GM19238 (cell line): ENCODE measurements around the gene GAL3ST1.

ENCODE experiments used
- DNase-seq: peaks from one replicate; pipeline ENCODE4 v3.0.0; 2011; ENCODE audit warnings: low spot score; ENCODE audit not compliant: insufficient read length

The GAL3ST1 gene

DNA sequence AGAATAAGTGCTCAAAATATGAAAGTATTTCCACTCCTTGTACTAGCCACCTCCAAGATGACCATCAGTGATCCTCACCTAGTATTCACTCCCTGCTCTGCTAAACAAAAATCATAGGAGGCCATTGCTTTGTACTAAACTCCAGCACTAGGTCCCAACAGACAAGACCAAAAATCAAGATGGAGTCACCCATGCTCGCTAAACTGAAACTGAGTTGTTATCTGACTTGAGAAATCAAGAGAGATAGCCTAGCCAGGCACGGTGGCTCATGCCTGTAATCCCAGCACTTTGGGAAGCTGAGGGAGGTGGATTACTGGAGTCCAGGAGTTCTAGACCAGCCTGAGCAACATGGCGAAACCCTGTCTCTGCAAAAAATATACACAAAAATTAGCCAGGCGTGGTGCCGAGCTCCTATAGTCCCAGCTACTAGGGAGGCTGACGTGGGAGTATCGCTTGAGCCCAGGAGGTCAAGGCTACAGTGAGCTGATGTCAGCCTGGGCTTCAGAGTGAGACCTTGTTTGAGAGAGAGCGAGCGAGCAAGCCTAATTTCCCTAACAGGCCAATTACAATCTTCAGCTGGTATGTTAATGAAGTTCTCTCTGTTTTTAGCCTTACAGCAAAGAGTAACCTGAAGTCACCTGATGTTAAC, 37.3 kb downstream of the GAL3ST1 start:
- no peak for DNase-seq

DNA sequence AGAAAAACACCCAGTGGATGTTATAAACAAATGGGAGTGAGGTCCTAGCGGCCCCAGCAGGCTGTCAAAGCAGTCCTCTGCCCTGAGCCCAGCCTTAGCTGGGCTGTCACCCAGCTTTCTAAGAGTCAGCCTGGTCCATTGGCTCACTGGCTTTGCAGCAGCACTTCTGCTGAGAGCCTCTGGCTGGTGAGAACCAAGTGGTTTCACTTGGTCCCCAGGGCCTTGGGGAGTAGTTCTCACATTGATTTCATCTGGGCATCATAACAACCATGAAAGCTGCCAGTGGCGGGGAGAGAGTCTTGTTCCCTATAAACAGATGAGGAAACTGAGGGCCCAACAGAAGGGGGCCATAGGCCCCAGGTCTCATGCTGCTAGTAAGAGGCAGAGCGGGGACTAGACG, 39.3 kb downstream of the GAL3ST1 start:
- no peak for DNase-seq

DNA sequence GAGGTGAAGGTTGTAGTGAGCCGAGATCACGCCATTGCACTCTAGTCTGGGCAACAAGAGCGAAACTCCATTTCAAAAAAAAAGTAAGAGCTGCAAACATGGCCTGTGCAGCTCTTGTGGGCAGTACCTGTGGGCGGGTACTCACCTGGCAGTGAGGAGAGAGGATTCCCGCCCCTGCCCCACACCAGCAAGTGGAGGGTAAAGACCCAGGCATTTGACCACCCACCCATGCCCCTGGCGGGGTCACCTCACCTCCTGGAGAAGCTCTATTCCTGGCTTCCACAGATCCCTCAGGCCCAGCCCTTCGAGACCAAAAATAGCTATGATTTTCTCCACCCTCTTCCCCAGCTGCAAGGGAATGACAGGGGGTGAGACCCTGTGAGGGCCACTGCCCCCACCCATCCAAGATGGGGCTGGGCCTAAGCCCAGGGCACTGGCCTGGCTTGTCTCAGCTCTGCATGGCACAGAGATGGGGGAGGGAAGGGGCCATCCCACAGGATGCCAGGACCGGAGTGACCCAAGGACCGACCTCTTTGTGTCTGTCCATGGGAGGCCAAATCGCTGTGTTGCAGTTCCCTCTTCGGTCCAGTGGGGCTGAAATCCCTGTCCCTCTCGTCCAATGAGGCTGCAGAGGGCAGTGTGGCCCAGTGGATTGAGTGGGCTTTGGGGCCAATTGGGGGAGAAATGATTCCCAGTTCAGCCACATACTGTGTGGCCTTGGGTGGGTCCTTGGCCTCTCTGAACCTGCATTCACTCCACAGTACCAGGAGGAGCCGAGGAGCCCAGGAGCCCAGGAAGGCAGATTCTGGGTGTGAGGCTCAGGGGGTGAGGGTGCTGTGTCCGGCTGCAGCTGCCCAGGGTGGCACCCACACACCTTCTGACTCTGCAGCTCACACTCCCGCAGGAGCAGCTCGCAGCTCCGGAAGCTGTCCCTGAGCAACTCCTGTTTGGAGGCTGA, 42.5 kb downstream of the GAL3ST1 start:
- no peak for DNase-seq

DNA sequence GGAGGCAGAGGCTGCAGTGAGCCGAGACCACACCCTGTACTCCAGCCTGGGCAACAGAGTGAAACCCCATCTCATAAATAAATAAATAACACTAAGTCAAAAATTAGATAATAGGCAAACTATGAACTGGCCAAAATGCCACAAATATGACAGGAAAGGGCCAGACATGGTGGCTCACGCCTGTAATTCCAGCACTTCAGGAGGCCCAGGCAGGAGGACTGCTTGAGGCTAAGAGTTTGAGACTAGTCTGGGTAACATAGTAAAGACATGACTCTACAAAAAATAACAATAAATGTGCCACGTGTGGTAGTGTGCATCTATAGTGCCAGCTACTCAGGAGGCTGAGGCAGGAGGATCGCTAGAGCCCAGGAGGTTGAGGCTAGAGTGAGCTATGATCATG, 47.8 kb downstream of the GAL3ST1 start:
- no peak for DNase-seq

DNA sequence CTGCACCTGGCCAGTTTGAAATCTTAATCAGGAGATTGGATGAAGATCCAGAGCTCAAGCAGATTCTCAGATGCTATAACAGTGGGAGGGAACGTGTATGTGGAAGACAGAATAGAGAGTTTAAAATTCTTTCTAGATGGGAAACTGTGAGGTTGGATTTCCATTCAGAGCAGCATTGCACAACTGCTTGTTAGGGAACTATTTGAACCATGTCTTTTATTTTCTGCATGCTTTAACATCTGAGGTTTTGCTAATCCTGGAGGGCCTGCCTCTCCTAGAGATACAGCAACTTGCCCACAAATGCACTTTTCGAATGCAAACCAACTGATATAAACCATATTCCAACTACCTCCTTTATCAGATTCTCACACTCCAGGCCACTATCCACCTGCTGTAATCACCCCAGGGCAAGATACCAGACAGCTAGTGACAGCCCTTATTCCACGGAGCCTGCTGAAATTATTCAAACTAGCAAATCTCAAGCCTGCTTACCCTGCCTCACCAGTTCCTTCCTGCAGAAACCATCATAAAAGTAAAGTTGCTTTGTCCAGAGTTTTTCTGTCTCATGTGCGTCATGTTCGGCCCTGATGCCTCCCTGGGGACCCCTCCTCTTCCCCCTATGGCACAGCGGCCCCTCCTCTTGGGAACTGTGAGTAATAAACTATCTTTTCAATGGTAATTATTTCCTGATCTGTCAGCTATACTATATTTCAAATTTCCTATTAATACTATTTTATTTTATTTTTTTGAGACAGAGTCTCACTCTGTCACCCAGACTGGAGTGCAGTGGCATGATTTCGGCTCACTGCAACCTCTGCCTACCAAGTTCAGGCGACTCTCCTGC, 50.6 kb downstream of the GAL3ST1 start:
- DNase-seq: no peak

DNA sequence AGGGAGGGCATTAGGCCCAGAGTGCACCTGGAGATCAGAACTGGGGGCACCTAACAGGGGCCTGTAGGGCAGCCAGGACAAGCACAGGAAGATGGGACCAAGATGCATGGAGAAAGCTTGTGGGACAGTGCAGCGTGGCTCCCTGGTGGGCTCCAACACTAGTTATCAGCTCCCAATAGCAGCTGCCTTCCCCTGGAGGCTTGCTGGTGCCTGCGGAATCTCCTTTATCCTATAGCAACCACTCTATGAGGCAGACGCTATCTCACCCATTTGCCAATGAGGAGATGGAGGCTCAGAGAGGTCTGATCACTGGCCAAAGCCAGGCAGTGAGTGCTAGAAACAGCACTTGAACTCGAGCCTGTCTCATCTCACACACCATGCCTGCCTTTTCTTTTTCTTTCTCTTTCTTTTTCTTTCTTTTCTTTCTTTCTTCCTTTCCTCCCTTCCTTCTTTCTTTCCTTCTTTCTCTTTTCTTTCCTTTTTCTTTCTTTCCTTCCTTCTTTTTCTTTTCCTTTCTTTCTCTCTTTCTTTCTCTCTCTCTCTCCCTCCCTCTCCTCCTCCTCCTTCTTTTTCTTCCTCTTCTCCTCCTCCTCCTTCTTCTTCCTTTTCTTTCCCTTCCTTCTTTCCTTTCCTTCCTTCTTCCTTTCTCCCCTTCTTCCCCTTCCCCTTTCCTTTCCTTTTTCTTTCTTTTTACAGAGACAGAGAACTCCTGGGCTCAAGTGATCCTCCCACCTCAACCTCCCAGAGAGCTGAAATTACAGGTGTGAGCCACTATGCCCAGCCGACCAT, 52.9 kb downstream of the GAL3ST1 start:
- DNase-seq: no peak

DNA sequence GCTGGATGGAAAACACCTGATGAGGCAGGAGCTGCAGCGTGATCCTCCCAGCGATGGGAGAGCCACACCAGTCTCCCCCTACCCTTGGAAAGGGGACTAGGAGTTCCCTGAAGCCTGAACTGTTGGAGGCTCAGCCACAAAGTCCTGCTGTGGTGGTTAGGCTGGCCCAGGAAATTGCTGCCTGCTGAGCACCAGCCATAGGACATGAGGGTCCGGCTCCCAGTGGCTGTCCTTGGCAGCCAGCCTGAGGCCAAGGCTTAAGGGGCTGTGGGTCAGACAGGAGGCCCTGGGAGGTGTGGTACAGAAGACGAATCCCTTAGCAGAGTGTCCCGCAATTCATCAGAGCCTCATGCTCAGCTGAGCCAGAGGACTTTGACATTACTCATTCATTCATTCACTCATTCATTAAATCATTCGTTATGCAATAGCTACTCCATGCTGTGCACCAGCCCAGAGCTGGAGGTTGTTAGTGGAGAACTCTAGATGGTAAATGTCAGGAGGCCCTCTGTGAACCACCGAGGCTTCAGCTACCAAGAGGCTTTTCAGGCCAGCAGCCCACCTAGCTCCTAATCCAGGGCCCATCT, 54.5 kb downstream of the GAL3ST1 start:
- no peak for DNase-seq

DNA sequence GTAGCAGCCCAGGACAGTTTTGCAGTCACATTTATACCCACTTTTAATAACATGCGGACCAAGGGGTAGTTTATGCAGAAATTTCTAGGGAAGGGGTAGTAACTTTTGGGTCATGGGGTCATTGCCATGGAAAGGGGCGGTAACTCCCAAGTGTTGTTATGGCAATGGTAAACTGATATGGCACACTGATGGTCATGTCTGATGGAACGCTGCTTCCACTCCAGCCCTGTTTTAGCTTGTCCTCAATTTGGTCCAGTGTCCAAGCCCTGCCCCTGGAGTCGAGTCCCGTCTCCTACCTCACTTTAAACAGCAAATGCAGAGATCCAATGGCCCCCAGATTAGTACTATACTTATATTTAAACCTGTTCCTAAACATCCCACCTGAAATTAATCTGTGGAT, 57.7 kb downstream of the GAL3ST1 start:
- no peak for DNase-seq

DNA sequence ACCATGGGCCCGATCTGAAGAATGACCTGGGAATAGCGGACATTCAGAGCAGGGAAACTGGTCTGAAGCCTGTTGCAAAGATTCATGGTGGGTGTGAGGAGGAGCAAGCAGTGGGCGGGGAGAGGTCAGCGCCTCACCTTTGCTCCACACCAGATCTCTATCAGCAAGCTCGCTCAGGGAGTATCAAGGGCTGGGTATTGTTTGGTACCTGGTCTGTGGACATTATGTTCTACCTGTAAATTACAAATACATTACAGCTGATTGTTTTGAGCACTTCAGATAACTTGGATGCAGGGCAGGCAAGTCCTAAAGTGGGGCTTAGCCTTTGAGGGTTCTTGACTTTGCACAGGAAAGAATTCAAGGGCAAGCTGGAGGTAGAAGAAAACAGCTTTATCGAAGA, 58.2 kb downstream of the GAL3ST1 start:
- no peak for DNase-seq

DNA sequence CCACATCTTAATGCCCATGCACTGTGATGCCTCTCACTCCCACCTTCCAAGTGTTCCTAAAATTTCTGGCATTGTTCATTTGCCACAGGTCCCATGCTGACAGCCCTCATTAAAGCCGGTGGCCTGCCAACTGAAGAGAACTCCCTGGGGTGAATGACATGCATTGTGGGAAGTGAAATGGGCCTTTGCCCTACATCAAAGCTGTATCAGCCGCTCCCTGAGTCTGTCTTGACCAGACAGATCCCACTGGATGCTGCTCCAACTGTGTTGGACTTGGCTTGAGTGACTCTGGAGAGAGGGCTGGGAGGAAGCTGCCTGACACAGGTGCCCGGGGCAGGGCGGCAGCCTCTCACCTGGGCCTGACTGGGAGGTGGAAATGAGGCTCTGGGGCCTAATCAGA, 60.2 kb downstream of the GAL3ST1 start:
- DNase-seq: no peak

DNA sequence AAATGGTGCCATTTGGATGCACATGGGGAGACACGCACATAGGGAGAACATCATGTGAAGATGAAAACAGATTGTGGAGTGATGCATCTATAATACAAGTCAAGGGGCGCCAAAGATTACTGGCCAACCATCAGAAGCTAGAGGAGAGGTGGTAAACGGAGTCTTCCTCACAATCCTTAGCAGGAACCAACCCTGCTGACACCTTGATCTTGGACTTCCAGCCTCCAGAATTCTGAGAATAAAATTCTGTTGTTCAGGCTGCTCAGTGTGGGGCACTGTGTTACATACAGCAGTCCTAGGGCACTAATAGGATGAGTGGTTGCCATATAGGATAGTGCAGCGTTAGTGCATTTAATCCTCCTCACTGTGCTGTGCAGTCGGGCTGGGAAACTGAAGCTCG, 61.0 kb downstream of the GAL3ST1 start:
- DNase-seq: no peak

DNA sequence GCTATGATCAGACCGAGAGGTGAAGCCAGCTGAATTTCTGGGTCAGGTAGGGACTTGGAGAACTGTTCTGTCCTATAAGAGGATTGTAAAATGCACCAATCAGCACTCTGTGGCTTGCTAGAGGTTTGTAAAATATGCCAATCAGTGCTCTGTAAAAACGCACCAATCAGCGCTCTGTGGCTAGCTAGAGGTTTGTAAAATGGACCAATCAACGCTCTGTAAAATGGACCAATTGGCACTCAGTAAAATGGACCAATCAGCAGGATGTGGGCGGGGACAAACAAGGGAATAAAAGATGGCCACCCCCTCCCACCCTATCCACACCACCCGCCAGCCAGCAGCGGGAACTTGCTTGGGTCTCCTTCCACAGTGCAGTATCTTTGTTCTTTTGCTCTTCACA, 62.6 kb downstream of the GAL3ST1 start:
- no peak for DNase-seq

DNA sequence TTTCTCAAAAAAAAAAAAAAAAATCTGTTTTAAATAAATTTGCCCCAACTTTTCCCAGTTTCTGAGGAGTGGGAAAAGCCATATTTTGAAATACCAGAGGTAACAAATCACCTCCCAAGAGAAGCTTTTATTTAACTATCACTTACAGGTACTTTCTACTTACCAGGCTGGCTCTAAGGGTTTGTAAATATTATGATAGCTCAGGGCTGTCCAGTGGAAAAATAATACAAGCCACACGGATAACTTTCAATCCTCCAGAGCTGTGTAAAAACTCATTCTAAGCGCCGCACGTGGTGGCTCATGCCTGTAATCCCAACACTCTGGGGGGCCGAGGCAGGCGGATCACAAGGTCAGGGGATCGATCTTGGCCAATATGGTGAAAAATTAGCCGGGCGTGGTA, 63.4 kb downstream of the GAL3ST1 start:
- DNase-seq: no peak

DNA sequence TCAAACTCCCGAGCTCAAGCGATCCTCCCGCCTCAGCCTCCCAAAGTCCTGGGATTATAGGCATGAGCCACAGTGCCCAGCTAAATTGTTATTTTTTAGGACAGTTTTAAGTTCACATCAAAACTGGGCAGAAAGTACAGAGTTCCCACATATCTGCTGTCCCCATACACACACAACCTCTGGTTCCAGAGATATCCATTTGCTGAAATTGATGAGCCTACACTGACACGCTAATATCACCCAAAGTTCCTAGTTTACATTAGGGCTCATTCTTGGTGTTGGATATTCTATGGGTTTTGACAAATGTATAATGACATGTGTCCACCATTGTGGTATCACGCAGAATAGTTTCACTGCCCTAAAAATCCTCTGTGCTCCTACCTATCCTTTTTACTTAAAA, 66.2 kb downstream of the GAL3ST1 start:
- DNase-seq: no peak

DNA sequence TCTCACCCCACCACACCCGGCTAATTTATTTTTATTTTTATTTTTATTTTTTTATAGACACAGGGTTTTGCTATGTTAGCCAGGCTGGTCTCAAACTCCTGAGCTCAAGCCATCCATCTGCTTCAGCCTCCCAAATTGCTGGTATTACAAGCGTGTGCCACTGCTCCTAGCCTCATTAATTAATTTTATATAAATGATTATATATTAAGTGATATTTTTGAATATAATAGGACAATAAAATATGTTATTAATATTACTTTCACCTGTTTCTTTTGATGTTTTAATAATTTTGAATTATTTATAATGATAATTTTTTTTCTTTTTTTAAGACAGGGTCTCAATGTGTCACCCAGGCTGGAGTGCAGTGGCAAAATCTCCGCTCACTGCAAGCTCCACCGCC, 66.8 kb downstream of the GAL3ST1 start:
- DNase-seq: no peak

DNA sequence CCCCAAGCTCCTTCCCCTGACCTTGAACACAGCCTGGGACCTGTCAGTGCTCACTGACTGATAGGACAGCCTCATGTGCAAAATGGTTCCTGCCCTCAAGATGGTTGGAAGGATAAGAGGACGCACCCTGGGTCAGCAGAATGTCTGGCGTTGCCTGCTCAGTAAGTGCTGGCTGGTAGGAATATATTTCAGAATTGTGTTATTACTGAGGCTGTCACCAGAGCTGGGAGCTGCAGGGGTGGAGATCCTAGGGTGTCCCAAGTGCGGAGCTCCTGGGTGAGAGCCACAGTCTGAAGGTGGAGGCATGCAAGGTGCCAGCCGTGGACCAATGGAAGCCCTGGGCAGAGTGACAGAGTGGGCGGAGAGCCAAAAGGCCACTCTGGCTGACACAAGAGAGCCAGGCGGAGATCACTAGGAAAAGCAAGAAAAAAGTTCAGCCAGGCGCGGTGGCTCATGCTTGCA, 67.9 kb downstream of the GAL3ST1 start:
- DNase-seq: no peak
